IPS-NIHi7 (cell line): ENCODE data around the gene SLC25A48.

ENCODE experiments used
- DNase-seq: peaks from one replicate; pipeline ENCODE4 v3.0.0; 2012; ENCODE audit warnings: mixed read lengths; ENCODE audit errors: extremely low spot score

SLC25A48 gene

GRCh38 chr5:135834639-135835529 is at the start of gene SLC25A48:
TSS of gene SLC25A48 (plus strand) at chr5:135834663. CDS start at chr5:135834848, 185 bp downstream.
- peak; percentile 92 for DNase-seq

- no peak for DNase-seq
These were observed 33.8 kb upstream of the SLC25A48 start for GRCh38 chr5:135800656-135801055.

- DNase-seq = no peak
These were observed 24.1 kb upstream of the SLC25A48 start for GRCh38 chr5:135810188-135810943.

GRCh38 chr5:135811007-135811406 is 23.5 kb upstream of the SLC25A48 start:
- DNase-seq = no peak

- DNase-seq = no peak
These were observed 20.7 kb upstream of the SLC25A48 start for GRCh38 chr5:135813758-135814157.

GRCh38 chr5:135814316-135814715 is 20.1 kb upstream of the SLC25A48 start:
- DNase-seq = no peak

- DNase-seq = no peak
These were observed 19.7 kb upstream of the SLC25A48 start for GRCh38 chr5:135814812-135815211.

GRCh38 chr5:135821061-135821801 is 13.2 kb upstream of the SLC25A48 start:
- DNase-seq = peak; percentile 65

GRCh38 chr5:135821802-135822201 is 12.7 kb upstream of the SLC25A48 start:
- no peak for DNase-seq

GRCh38 chr5:135822286-135822685 is 12.2 kb upstream of the SLC25A48 start:
- no peak for DNase-seq

- no peak for DNase-seq
These were observed 11.5 kb upstream of the SLC25A48 start for GRCh38 chr5:135822959-135823358.

- DNase-seq = no peak
These were observed 10.6 kb upstream of the SLC25A48 start for GRCh38 chr5:135823881-135824280.

- peak; percentile 6 for DNase-seq
These were observed 9.9 kb upstream of the SLC25A48 start for GRCh38 chr5:135824541-135825041.

GRCh38 chr5:135825373-135826220 is 8.9 kb upstream of the SLC25A48 start:
- DNase-seq = peak; percentile 12

- no peak for DNase-seq
These were observed 8.3 kb upstream of the SLC25A48 start for GRCh38 chr5:135826221-135826525.

GRCh38 chr5:135826994-135827671 is 7.3 kb upstream of the SLC25A48 start:
- no peak for DNase-seq

- DNase-seq = peak; percentile 13
These were observed 6.3 kb upstream of the SLC25A48 start for GRCh38 chr5:135827965-135828781.

GRCh38 chr5:135828782-135829127 is 5.7 kb upstream of the SLC25A48 start:
- no peak for DNase-seq

GRCh38 chr5:135829179-135829578 is 5.3 kb upstream of the SLC25A48 start:
- no peak for DNase-seq
